GM13976 (cell line): Measurements from ENCODE around the gene TMEM132D.
"Not testable (repeated sequence)": the region's sequence is repeated elsewhere in the genome, so short reads cannot be mapped to it uniquely, and the experiment has no call there.

ENCODE experiments used
- DNase-seq: peaks from one replicate; pipeline ENCODE4 v3.0.0; 2012; ENCODE audit warnings: low spot score
- in situ Hi-C: fragments of 300-500 bp; cut with MboI; formaldehyde crosslinking; loops from one replicate; pipeline ENCODE4 v1.12.0; 2022; ENCODE audit warnings: low sequenced_read_pairs, mixed read lengths, inconsistent platforms; ENCODE audit not compliant: unreplicated experiment
- TF ChIP-seq, protein P1 (sequence below): IDR thresholded peaks from 2 replicates; pipeline ENCODE4 v1.5.1; 2012; ENCODE audit warnings: borderline replicate concordance, mild to moderate bottlenecking; ENCODE audit not compliant: insufficient read depth; ENCODE audit errors: extremely low read depth, missing control alignments, control extremely low read depth

Gene TMEM132D

DNA sequence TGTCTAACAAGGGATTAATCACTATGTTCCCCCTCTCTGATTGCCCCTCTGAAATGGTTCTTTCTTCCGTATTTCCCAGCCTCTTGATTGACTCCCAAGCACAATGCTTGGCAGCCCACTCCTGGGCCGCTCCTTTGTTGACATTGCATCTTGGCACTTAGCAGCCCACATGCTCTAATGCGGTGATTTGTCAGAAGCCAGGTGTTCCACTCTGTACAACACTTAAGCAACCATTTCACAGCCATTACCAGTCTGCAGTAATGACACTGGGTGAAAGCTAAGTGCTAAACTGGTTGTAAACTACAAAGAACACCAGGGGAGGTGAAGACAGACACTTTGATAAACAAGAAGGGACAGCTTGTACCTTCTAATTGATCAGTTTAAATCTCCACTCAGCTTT, 353.5 kb downstream of the TMEM132D start:
- in situ Hi-C loops: no loop called here
- DNase-seq: no peak
- TF ChIP-seq, protein P1, sequence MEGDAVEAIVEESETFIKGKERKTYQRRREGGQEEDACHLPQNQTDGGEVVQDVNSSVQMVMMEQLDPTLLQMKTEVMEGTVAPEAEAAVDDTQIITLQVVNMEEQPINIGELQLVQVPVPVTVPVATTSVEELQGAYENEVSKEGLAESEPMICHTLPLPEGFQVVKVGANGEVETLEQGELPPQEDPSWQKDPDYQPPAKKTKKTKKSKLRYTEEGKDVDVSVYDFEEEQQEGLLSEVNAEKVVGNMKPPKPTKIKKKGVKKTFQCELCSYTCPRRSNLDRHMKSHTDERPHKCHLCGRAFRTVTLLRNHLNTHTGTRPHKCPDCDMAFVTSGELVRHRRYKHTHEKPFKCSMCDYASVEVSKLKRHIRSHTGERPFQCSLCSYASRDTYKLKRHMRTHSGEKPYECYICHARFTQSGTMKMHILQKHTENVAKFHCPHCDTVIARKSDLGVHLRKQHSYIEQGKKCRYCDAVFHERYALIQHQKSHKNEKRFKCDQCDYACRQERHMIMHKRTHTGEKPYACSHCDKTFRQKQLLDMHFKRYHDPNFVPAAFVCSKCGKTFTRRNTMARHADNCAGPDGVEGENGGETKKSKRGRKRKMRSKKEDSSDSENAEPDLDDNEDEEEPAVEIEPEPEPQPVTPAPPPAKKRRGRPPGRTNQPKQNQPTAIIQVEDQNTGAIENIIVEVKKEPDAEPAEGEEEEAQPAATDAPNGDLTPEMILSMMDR: no peak

DNA sequence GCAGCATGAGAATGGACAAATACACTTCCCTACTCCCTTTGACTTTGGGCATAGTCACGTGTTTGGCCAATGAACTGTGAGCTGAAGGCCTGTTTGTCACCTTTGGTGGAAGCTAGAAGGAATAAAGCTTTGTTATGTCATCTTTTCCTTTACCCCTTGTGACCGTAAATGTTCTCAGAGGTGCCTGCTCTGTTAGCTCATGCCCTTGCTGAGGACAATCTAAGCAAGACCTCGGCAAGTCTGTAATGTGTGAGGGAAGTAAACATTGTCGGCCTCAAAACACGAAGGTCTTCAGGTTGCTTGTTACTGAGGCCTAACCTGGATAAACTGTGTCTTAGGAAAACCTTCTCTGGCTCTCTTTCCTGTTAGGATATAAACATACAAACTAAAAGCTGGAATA, 354.2 kb downstream of the TMEM132D start:
- in situ Hi-C loops: no loop called here
- no peak for DNase-seq
- TF ChIP-seq, protein P1: no peak

DNA sequence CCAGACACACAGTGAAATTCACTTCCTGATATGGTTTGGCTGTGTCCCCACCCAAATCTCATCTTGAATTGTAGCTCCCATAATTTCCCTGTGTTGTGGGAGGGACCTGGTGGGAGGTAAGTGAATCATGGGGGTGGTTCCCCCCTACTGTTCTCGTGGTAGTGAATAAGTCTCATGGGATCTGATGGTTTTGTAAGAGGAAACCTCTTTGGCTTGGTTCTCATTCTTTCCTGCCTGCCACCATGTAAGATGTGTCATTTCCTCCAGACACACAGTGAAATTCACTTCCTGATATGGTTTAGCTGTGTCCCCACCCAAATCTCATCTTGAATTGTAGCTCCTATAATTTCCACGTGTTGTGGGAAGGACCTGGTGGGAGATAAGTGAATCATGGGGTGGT, 354.8 kb downstream of the TMEM132D start:
- in situ Hi-C loops, DNase-seq: not testable (repeated sequence)

DNA sequence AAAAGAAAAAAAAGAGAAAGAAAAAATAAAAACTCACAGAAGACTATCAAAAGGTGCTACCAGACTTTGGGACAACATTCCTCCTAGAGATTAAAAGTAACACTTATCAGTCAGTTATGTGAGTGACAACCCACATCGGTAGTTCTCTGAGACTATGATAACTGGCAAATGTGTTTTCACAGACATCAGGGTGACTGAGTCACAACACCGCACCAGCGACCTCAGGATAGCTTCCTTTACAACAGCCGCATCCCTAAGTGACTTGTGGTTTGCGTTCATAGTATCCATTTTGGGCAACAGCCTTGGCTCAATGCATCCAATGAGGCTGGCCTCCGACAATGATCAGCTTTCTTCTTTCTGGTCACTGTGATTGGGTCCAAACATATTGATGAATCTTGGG, 359.1 kb downstream of the TMEM132D start:
- in situ Hi-C loops: no loop called here
- no peak for DNase-seq
- TF ChIP-seq, protein P1: no peak

DNA sequence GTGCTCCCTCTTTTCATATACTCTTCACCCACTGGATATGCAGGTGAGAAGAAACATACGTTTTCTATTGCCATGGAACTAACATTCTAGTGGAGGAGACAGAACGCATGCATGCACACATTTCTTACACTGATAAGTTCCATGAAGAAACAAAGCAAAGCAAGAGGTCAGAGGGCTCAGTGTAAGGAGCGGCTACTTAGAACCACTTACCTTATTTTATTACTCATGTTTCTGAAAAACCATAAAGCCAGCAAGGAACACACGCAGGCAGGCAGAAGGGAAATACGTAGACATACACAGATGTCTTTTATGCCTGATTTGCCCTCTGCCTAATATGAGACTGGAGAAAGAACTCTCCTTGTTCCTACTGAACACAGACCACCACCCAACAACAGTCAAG, 362.9 kb downstream of the TMEM132D start:
- TF ChIP-seq, protein P1: no peak

DNA sequence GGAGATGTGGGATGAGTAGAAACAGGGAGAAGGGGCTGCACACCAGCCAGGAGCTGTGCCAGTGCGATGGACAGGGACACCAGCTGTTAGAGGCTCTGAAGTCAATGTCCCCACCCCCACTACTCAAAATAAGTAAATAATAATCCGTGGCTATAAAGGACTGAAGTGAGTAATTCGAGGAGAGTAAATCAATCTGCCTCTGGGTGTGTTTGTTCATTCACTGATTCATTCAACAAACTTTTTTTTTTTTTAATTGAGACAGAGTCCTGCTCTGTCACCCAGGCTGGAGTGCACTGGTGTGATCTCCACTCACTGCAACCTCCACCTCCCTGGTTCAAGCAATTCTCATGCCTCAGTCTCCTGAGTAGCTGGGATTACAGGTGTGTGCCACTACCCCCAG, 363.6 kb downstream of the TMEM132D start:
- TF ChIP-seq, protein P1: no peak
- no peak for DNase-seq
- in situ Hi-C loops: no loop called here

More for the DNA sequence above, 362.9 kb downstream of the TMEM132D start:
- no peak for DNase-seq
- in situ Hi-C loops: no loop called here

DNA sequence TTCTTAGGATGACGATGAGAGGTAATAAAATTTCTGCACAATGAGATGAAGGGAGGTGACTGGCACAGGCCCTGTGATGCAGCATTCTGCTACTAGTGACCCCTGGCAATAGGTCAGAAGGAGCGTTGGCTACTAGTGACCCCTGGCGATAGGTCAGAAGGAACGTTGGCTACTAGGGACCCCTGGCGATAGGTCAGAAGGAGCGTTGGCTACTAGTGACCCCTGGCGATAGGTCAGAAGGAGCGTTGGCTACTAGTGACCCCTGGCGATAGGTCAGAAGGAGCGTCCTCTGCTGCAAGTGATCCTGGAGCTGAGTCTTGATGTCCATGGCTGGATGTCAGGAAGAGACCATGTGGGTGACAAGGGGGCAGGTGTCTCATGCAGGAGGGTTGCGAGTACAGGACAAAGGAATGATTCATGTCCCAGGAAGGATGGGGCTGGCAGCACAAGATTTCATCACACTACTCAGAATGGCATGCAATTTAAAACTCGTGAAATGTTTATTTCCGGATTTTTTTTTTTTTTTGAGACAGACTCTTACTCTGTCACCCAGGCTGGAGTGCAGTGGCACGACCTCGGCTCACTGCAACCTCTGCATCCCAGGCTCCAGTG, 365.0 kb downstream of the TMEM132D start:
- in situ Hi-C loops, DNase-seq: not testable (repeated sequence)

DNA sequence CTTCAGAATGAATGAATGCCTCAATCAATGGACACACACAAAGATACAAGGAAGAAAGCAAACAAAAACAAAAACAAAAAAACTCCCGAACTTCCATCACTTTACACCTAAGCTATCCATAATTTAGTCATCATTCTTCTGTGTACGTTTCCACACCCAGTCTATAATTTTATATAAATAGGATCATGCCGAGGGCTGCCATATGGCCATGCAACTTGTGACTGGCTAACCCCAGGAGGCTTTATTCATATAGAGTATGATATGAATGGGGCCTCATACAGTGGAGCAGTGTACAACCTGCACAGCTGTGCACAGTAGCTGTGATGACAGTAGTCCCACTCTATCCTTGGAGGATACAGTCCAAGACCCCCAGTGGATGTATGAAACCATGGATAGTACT, 365.7 kb downstream of the TMEM132D start:
- no peak for DNase-seq
- TF ChIP-seq, protein P1: no peak
- in situ Hi-C loops: no loop called here
